ENCODE data around the gene HIPK4.

The HIPK4 gene

DNA sequence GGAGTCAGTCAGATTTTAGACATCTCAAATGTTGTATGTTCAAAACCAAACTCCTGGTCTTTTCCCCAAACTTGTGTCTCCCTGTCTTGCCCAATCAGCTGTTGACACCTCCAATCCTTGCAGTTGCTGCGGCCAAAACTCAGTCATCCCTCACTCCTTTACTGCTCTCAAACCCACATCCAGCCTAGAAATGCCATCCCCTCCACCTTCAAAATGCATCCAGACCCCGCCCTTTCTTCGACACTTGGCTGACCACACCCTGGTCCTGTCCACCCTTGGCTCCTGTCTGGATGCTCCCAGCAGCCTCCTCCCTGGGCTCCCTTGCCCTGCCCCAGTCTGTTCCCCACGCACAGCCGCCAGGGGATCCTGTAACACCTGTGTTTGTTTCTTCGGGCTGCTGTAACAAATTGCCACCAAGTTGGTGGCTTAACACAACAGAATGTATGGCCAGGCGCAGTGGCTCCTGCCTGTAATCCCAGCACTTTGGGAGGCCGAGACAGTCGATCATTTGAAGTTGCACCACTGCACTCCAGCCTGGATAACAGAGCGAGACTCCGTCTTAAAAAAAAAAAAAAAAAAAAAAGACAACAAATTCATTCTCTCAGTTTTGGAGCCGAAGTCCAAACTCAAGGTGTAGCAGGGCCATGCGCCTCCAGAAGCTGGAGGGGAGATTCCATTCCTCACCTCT, 29.8 kb downstream of the HIPK4 start:
- H3K4me1 Mint-ChIP-seq = peaks cover 28% of the 10 kb centered on the region

DNA sequence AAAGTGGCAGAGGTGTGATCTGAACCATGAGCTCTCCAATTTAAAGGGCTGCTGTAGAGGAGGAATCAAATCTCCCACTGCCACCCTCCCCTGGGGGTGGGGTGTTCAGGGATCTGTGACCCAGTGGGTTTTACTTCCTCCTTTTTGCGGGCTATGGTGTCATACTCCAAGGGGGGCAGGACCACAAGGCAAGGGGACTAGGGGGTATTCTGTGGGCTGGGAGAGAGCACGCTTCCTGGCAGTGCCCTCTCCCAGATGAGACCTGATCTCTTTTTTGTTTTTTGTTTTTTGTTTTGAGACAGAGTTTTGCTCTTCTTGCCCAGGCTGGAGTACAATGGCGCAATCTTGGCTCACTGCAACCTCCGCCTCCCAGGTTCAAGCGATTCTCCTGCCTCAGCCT, 31.2 kb downstream of the HIPK4 start:
- ATAC-seq (ENCODE audit: low read depth) (peak; percentile 99), DNase-seq (ENCODE audit: low spot score in 2 of 2) (peak; percentile 25 to 53)
- H3K27me3 Mint-ChIP-seq = no peaks in the 10 kb centered on the region
- no peaks in the 10 kb centered on the region for H3K9me3 Mint-ChIP-seq
- H3K4me3 Mint-ChIP-seq = peak overlapping the region; percentile 24
- H3K4me1 Mint-ChIP-seq = peaks cover 26% of the 10 kb centered on the region
- H3K36me3 Mint-ChIP-seq = peaks cover 20% of the 10 kb centered on the region
- H3K27ac Mint-ChIP-seq = no peak overlapping the region

More for the DNA sequence above, 29.8 kb downstream of the HIPK4 start:
- Mint-ChIP-seq H3K27me3 (no peaks in the 10 kb centered on the region), H3K4me3 (no peak overlapping the region), H3K27ac (no peak overlapping the region), H3K9me3 (no peaks in the 10 kb centered on the region), H3K36me3 (peaks cover 18% of the 10 kb centered on the region)
- no peak for ATAC-seq (ENCODE audit: low read depth)
- no peak for DNase-seq (ENCODE audit: low spot score in 2 of 2)

DNA sequence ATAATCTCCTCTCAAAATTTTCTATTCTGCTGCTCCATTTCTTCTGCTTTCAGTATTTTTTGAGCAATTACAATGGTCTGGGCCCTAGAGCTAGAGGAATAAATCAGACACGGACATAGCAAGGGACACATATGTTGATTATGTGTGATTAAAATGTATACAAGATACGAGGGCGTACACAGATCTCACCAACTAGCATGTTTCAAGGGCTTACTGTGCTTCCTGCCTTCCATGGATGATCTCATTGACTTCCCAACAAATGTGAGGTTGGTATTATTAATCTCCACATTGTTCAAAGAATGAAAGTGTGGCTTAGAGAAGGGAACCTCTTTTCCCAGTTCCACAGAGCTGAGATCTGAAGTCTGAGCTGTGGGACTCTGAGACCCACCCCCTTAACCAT, 32.3 kb downstream of the HIPK4 start:
- H3K27ac Mint-ChIP-seq = no peak overlapping the region
- H3K27me3 Mint-ChIP-seq = no peaks in the 10 kb centered on the region
- H3K36me3 Mint-ChIP-seq = peaks cover 17% of the 10 kb centered on the region
- ATAC-seq (ENCODE audit: low read depth) (no peak), DNase-seq (ENCODE audit: low spot score in 2 of 2) (no peak)
- H3K4me1 Mint-ChIP-seq = peaks cover 22% of the 10 kb centered on the region
- no peaks in the 10 kb centered on the region for H3K9me3 Mint-ChIP-seq
- H3K4me3 Mint-ChIP-seq = no peak overlapping the region

DNA sequence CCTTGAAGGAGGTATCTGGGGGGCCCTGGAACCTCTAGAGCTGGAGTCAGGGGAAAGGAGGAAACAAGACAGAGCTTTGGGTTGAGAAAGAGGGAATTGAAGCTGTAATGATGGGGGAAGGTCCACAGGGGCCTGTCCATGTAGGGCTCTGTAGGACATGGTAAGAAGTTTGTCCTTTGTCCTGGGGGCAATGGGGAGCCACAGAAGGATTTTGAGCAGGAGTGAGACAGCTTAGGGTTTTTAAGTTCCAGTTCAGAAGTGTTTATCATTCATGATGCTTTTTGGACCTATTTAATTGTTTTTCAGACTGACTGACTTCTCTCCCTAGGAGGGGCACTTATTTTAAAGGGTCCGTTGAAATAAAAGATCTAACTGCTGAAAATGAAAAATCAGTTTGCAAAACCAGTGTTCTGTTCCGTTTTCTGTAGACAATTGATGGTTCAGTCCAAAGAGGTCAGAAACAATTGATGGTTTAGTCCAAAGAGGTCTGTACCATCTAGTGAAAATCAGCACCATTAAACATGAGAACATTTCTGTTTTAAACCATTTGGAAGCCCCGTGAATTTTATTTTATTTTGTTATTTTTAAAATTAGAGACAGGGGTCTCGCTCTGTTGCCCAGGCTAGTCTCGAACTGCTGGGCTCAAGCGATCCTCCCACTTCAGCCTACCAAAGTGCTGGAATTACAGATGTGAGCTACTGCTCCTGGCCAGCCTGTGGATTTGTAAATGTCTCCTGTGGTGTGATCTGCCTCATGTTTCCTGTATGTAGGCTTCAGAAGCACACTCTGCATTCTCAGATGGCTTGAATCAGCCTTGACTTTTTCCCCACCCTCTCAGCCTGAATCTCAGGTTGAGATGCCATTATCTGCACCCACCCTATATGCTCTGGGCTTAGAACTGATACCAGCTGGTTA, 33.0 kb downstream of the HIPK4 start:
- no peak for ATAC-seq (ENCODE audit: low read depth)
- Mint-ChIP-seq H3K27ac (no peak overlapping the region), H3K27me3 (no peaks in the 10 kb centered on the region), H3K4me1 (peaks cover 22% of the 10 kb centered on the region), H3K36me3 (peaks cover 12% of the 10 kb centered on the region), H3K4me3 (no peak overlapping the region), H3K9me3 (no peaks in the 10 kb centered on the region)
- no peak for DNase-seq (ENCODE audit: low spot score in 2 of 2)

DNA sequence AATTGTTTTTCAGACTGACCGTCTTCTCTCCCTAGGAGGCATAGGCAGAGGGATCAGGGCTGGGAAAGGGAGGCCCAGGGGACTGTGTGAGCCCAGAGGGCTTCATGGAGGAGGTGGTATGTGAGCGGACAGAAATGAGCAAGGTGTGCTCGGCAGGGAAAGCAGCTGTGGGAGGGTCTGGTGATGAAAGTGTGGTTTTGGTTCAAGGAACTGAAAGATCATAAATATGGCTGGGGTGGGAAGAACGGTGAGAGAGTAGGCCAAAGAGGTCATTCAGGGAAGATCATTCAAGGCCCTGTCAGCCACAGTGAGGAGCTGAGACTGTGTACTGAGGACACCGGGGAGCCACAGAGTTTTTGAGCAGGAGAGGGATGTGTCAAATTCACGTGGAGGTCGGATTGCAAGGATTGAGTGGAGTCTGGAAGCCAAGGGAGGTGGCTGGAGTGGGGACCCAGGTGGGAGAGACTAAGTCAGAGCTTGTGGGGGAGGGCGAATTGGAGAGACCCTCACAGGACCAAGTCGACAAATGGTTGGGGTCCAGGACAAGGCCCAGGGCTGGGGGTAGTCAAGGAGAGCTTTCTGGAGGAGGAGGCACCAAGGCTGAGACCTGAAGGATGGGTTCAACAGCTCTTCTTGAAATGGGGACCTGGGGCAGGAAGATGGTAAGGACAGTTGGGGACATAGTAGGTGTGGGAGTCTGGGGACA, 33.9 kb downstream of the HIPK4 start:
- Mint-ChIP-seq H3K27ac (peak overlapping the region; percentile 26), H3K27me3 (no peaks in the 10 kb centered on the region), H3K4me1 (peaks cover 20% of the 10 kb centered on the region), H3K9me3 (no peaks in the 10 kb centered on the region), H3K36me3 (peaks cover 15% of the 10 kb centered on the region), H3K4me3 (no peak overlapping the region)
- DNase-seq (ENCODE audit: low spot score in 2 of 2) (no peak), ATAC-seq (ENCODE audit: low read depth) (no peak)

DNA sequence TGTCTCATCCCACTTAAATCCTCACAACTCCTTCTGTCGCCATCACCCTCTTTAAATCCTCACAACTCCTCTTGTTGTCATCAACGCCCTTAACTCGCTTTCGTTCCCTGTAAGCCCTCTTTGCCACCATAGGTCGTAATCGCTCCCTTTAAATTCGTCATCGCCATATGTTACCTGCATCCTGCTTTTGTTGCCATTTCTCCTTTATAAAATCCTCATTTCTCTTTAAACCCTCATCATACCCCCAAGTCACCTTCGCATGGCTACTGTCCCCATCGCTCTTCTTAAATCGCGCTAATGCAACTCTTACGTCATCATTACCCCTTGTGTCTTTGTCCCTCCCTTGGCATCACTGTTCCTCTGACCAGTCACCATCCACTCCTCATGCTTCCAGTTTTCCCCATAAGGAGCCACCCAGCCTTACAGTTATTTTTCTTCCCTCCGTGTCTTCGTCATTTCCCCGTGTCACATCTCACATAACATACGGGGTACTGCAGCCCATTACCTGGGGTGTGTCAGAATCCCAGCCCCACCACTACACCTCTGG, 40.9 kb downstream of the HIPK4 start:
- Mint-ChIP-seq H3K9me3 (no peaks in the 10 kb centered on the region), H3K4me1 (peaks cover 14% of the 10 kb centered on the region), H3K27ac (peak overlapping the region; percentile 73), H3K36me3 (peaks cover 4% of the 10 kb centered on the region), H3K4me3 (peak overlapping the region; percentile 85), H3K27me3 (no peaks in the 10 kb centered on the region)
- ATAC-seq (ENCODE audit: low read depth) (no peak), DNase-seq (ENCODE audit: low spot score in 2 of 2) (no peak)

DNA sequence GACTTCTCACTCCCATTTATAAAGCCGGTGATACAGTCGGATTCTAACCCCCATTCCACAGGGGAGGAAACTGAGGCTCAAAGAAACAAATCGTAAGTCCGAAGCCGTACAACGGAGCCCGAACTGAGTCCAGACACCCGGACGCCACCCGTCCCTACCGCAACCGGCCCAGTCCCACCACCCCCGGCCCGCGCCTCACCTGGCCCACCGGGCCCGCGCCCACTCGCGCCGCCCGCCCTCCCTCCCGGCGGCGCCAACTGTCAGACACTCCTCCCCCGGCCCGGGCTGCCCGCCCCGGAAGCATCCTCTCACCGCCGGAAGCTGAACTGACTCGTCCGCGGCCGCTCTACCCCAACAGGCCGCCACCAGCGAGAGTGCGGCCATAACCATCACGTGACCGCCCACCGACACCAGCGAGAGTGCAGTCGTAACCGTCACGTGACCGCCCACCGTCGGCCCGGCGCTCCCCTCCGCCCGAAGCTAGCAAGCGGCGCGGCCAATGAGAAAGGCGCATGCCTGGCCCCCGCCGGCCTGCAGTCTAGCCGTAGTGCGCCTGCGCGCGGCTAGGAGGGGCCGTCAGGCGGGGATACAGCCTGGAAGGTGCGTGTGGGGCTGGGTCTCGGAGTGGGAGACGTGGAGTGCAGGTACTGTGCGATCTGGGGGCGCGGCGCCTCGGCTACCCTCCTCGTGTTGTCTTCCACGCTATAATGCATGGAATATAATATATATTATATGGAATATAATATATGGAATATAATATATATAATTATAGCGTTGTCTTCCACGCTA, 41.7 kb downstream of the HIPK4 start, which contains the start of the genes C19orf47 and PLD3:
Gene C19orf47 (minus strand): TSS at position 273 of the 789 bp plus-strand sequence. CDS start 6,540 bp downstream, outside the sequence.
Gene PLD3 (plus strand): TSS at position 571 of the 789 bp plus-strand sequence. CDS start 17,789 bp downstream, outside the sequence.
- peak within 1 kb of the TSS; percentile 73 for H3K27ac Mint-ChIP-seq
- DNase-seq (ENCODE audit: low spot score in 2 of 2) = peak; percentile 91 to 96
- H3K4me3 Mint-ChIP-seq = peak within 1 kb of the TSS; percentile 85
- H3K36me3 Mint-ChIP-seq = peaks cover 4% of the 10 kb centered on the region
- no peaks in the 10 kb centered on the region for H3K27me3 Mint-ChIP-seq
- H3K9me3 Mint-ChIP-seq = no peaks in the 10 kb centered on the region
- ATAC-seq (ENCODE audit: low read depth) = peak; percentile 95
- H3K4me1 Mint-ChIP-seq = peaks cover 16% of the 10 kb centered on the region

DNA sequence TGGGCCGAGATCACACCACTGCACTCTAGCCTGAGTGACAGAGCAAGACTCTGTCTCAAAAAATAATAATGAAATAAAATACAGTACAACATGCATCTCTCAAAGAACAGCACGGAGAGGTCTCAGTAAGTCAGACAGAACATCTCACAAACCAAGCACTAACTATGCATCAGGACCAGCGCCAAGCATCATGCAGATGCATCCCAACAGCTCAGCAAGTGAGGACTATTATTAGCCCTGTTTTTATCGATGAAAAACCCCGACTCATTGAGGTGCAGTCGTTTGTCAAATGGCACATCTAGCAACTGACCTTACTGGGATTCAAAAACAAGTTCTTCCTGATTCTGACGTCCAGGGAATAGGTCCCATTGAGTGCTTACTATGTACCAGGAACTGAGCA, 45.6 kb downstream of the HIPK4 start:
- DNase-seq (ENCODE audit: low spot score in 2 of 2) (no peak), ATAC-seq (ENCODE audit: low read depth) (no peak)
- Mint-ChIP-seq H3K4me3 (no peak overlapping the region), H3K36me3 (peaks cover 3% of the 10 kb centered on the region), H3K9me3 (no peaks in the 10 kb centered on the region), H3K4me1 (peaks cover 18% of the 10 kb centered on the region), H3K27me3 (no peaks in the 10 kb centered on the region), H3K27ac (no peak overlapping the region)

DNA sequence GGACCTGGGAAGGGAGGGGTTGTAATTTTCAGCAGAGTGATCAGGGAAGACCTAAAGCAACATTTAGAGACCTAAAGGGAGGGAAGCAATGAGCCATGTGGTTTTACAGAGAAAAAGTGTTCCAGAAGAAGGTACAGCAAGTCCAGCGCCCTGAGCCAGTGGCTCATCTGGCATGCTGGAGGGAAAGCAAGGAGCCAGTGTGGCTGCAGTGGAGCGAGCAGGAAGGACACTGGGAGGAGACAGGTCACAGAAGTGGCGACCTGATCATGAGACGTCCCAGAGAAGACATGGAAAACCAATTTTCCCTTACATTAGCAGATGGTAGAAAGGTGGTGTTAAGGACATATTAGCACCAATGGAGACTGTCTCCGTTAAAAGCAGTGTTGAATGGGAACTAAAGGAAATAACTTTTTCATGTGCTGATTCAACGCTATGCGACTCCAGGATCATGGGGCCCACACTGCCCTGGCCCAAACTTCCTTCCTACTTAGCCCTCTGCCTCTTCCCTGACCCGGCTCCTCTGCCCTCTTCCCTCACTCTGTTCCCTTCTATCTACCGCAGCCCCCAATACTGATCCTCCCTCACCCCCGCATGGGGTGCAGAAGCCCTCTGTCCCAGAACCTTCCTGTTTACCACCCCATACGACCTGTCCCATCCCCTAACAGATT, 47.2 kb downstream of the HIPK4 start:
- H3K27ac Mint-ChIP-seq = no peak overlapping the region
- peaks cover 10% of the 10 kb centered on the region for H3K36me3 Mint-ChIP-seq
- no peaks in the 10 kb centered on the region for H3K9me3 Mint-ChIP-seq
- no peak for ATAC-seq (ENCODE audit: low read depth)
- DNase-seq (ENCODE audit: low spot score in 2 of 2) = no peak
- H3K4me1 Mint-ChIP-seq = peaks cover 12% of the 10 kb centered on the region
- H3K4me3 Mint-ChIP-seq = no peak overlapping the region
- H3K27me3 Mint-ChIP-seq = no peaks in the 10 kb centered on the region

DNA sequence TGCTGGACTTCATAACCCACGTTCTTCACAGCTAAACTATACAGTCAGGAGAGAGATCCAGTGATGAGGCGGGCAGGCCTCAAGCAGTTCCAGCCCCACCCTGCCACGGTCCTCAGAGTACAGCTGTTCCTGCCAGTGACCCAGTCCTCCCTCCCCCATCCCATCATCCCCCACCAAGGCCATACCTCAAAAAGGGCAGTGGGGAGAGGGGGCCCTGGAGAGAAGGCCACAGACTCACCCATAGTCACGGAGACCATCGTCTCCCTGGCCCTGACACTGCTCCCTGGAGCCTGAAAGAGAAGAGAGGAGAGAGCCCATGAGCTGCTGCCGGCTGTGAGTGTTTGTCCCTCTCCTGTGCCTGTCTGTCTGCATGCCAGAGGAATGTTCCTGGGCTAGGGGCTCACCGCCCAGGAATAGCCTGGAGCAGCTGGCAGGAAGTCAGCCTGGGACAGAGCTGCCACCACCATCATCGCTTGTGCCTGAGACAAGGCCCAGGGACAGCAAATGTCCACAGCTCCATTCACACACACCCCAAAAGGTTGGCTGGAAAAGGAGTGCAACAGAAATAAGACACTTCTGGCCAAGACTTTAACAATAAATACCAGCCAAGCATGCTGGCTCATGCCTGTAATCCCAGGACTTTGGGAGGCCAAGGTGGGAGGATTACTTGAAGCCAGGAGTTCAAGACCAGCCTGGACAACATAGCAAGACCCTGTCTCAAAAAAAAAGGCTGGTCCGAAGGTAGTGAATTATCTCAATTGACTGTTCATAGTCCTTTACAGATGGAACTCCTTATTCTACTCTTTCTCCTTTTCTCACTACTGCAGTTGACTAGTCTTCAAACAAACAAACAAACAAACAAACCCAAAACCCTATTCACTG, 48.1 kb downstream of the HIPK4 start:
- Mint-ChIP-seq H3K4me1 (peaks cover 9% of the 10 kb centered on the region), H3K9me3 (no peaks in the 10 kb centered on the region), H3K4me3 (no peak overlapping the region), H3K27ac (no peak overlapping the region), H3K36me3 (peaks cover 10% of the 10 kb centered on the region), H3K27me3 (no peaks in the 10 kb centered on the region)
- ATAC-seq (ENCODE audit: low read depth) (no peak), DNase-seq (ENCODE audit: low spot score in 2 of 2) (no peak)

DNA sequence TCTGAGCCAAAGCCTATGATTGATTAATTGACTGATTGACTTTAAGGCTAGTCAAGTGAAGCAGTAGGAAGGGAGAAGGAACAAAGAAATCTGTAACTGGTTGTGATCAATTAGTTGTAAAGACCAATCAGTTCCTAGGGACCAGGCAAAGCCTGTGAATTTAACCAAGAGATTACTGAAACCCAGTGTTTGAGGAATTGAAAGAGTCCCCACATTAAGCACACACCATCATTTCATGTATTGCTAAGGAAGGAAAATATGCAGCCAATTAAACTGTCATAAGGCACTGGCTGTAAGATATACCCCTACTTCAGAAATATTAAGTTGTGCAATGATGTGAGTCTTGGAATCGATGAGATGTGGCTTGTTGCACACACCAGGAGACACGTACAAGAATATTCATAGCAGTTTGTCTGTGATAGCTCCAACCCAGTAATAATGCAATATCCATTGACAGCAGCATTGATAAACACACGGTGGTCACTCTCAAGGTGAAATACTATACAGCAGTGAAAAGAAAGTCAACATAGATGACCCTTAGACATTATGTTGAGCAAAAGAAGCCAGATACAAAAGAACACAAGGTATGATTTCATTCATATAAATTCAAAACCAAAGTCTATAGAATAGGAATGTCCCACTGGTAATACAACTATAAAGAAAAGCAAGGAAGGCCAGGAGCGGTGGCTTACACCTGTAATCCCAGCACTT, 50.8 kb downstream of the HIPK4 start:
- no peak for DNase-seq (ENCODE audit: low spot score in 2 of 2)
- Mint-ChIP-seq H3K27ac (no peak overlapping the region), H3K9me3 (no peaks in the 10 kb centered on the region), H3K27me3 (no peaks in the 10 kb centered on the region), H3K4me3 (no peak overlapping the region), H3K36me3 (peaks cover 18% of the 10 kb centered on the region), H3K4me1 (peaks cover 9% of the 10 kb centered on the region)
- no peak for ATAC-seq (ENCODE audit: low read depth)
